Urinary bladder (tissue), 4 donors: ENCODE data around the gene SYPL1. TPM values are rescaled to one million over a fixed set of nuclear protein-coding genes. Genes with fewer than 3 reads are reported as not detected.
"Not testable (repeated sequence)": the region's sequence is repeated elsewhere in the genome, so short reads cannot be mapped to it uniquely, and the experiment has no call there.

Source experiments
- DNase-seq: peaks from one replicate; pipeline ENCODE4 v3.0.0-alpha.2; 2015; ENCODE audit errors: extremely low spot score
- H3K27ac ChIP-seq: one replicate; pipeline ENCODE4 v1.5.1; 2013; ENCODE audit warnings: low read depth, mild to moderate bottlenecking, moderate library complexity
- H3K36me3 ChIP-seq: one replicate; pipeline ENCODE4 v1.6.1; 2013; ENCODE audit warnings: mild to moderate bottlenecking, moderate library complexity; ENCODE audit not compliant: insufficient read depth
- H3K4me1 ChIP-seq: one replicate; pipeline ENCODE4 v1.6.1; 2013; ENCODE audit warnings: mild to moderate bottlenecking, moderate library complexity; ENCODE audit not compliant: insufficient read depth
- H3K4me3 ChIP-seq: one replicate; pipeline ENCODE4 v1.5.1; 2013; ENCODE audit warnings: low read depth, low read length
- WGBS: extraction: QIAGEN DNeasy Blood & Tissue Kit; methylation state at CpG from one replicate; pipeline ENCODE4 v1.1.7; 2013; 5-methylcytosine and 5-hydroxymethylcytosine counted together
- polyA plus RNA-seq: library from polyadenylated mRNA; stranded (reverse); fragments of 200-250 nt; gene quantifications from one replicate; pipeline ENCODE4 v1.2.3, GENCODE V29; 2013
- total RNA-seq: library from RNA; depleted of rRNA; stranded (reverse); fragments of >200 nt; gene quantifications from one replicate; pipeline ENCODE4 v1.2.3, GENCODE V29; 2014
- donor health status: healthy with polysubstance abuse.
- donor health status: healthy.

SYPL1 gene
- 113 TPM for total RNA-seq
- 133 TPM for polyA plus RNA-seq

DNA sequence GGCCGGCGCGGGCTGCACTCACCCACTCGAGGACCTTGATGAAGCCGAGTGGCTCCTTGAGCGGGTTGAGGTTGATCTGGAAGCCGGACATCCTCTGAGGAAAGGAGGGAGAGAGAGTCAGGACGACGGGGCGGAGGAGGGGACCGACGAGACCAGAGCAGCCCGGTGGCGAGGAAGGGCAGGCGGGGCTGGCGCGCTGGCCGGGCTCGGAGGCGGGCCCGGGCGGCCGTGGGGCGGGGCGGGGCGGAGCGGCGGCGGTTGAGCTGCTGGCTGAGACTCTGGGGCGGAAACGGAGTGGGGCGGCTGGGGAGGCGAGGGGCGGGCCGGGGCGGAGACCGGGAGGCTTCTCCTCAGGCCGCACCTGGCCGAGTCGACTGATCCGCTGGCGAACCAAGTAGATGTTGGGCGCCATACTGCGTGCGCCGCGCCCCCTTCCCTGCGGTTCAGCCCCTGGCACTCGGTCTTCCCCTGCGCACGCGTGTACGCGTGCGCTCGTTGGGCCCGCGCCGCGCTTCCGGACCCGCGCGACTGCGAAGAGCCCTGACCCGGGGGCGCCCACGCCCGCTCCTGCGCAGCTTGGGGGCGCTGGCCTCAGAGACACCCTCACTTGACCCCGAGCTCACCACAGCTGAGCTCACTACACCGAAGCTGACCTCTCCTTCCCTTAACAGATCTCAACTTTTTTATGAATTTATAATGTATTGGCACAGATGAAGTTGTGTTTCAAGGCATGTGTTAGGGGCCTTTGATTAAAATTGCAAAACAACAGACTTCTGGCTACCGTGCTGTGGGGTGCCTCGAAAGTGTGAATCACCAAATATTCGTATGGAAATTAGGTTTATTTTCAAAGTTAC lies at the start of gene SYPL1:
Gene SYPL1, minus strand, starts transcription at position 195 of the 854 bp plus-strand sequence. Its CDS starts 104 bp downstream, at position 91.
- Histone ChIP-seq H3K36me3 (no peaks in the 10 kb centered on the region), H3K27ac (peak within 1 kb of the TSS; percentile 100), H3K4me3 (peak within 1 kb of the TSS; percentile 93), H3K4me1 (peaks cover 1% of the 10 kb centered on the region)
- 1% methylated on average over 76 of the region's 76 CpGs for WGBS
- peak; percentile 69 for DNase-seq

DNA sequence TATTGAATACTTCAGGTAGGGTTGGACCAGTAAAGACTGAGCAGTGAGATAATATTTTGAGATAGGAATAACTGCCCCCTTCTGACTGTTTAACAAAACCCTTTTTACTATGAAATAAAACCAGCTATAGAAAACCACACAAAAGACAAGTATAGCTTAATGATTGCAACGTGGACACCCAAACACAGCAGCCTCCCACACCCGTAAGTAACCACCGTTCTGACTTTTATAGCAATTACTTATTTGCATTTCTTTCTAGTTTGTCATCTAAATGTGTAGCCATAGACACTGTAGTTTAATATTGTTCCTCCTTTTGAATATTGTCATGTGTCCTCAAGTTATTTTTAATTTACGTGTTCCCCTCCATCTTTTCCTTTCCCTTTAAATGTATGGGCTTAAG lies 42.9 kb upstream of the SYPL1 start:
- no peak overlapping the region for H3K4me3 ChIP-seq
- no peaks in the 10 kb centered on the region for H3K4me1 ChIP-seq
- DNase-seq, result no peak
- no peak overlapping the region for H3K27ac ChIP-seq
- H3K36me3 ChIP-seq, result no peaks in the 10 kb centered on the region
- WGBS, result 74% methylated on average over 4 of the region's 4 CpGs

DNA sequence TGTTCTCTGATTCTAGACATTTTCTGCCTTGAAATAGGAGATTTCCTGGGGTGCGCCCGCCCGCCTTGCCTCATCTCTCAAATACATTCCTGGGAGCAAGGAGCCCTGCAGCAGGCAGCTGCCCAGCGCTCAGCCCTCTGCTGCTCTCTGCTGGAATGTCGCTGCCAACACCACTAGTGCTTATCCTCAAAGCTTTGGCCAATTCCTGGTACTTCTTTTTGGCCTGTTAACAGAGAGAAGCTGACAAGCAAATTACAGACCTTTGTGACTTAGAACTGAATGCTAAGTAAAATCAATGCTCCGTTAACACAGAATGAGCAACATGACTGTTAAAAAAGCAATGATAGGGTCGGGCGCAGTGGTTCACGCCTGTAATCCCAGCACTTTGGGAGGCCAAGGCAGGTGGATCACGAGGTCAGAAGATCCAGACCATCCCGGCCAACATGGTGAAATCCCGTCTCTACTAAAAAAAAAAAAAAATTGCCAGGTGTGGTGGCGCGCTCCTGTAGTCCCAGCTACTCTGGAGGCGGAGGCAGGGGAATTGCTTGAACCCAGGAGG lies 41.9 kb upstream of the SYPL1 start:
- Histone ChIP-seq H3K27ac (no peak overlapping the region), H3K4me1 (no peaks in the 10 kb centered on the region), H3K36me3 (no peaks in the 10 kb centered on the region), H3K4me3 (no peak overlapping the region)
- 52% methylated on average over 15 of the region's 15 CpGs for WGBS
- DNase-seq, result peak; percentile 42

DNA sequence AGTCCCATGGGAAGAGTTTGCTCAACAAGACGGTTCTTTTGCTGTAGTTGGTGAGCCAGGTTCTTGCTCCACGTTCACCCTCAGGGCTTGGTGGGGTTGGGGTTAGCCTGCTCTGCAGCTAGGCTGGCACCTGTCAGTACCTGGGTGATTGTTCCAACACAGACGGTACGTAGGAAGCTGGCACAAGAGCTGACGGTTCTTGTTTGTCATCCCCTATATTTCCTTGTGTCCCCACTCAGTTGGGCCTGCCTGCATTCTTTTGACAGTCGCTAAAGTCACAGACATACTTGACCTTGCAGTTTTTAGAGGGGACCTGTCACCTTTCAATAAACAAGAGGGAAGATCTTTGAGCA lies 40.2 kb upstream of the SYPL1 start:
- WGBS, result 76% methylated on average over 6 of the region's 6 CpGs
- no peaks in the 10 kb centered on the region for H3K36me3 ChIP-seq
- no peak overlapping the region for H3K4me3 ChIP-seq
- DNase-seq, result no peak
- no peaks in the 10 kb centered on the region for H3K4me1 ChIP-seq
- H3K27ac ChIP-seq, result no peak overlapping the region

DNA sequence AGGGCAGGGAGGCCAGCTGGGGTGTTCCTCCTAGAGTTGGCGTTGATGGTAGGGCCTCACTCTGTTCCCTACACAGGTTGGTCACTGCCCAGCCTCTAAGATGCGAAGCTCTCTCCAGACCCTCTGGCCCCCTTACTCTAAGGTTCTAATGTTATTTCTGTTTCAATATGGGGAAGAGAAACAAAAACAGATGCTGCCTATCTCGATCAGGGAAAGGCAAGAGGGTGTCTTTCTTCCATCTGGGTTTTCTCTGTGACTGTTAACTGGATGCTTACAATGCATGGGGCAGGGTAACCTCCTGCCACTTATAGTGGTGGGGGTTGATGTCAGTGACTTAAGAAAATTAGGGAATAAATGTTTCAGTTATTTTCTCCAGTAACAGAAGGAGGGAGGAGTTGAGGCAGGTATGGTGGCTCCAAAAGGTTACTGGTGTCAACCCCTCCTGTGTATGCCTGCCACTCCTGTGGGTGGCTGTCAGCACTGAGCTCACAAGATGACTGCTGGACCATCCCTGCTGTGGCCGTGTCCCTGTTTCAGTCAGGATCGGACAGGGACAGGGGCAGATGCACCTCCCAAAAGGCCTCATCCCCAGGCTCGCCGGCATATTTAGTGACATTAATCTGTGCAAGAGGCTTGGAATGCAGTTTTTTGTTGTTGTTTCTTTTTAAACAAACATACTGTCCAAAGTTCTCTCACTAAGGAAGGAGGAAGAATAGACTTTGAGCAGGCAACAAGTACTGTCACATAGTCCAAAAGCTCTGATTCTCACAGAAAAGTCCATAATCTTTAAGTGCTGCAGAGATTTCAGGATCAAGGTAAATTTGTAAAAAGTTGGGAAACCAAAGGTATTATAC lies 39.6 kb upstream of the SYPL1 start:
- no peak for DNase-seq
- no peaks in the 10 kb centered on the region for H3K36me3 ChIP-seq
- H3K4me3 ChIP-seq, result no peak overlapping the region
- 80% methylated on average over 7 of the region's 7 CpGs for WGBS
- H3K4me1 ChIP-seq, result no peaks in the 10 kb centered on the region
- no peak overlapping the region for H3K27ac ChIP-seq

DNA sequence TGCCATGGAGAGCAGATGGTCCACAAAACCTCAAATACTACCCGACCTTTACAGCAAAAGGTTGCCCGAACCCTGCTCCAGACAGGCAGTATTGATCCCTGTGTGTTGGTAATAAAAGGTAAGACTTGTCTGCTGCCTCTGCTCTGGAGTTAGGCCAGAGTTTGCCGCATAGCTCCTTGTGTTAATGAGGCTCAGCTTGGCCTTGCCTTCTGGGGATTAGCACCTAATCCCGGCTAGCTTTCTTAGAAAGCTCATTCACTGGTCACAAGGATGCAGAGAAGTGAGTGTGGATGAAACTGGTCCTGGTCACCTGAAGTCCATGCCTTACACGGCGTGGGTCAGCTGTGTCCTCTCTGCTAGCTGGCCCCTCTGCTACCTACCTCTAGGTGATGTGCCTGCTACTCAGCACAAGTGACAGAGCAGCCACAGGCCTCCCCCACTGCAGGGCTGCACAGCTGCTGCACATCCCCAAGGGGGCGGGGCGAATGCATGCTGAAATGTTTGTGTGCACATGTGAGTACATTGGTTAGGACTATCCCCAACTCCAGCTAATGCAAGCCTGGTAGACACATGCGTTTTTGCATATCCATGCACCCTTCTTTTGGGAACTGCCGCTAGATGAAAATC lies 31.7 kb upstream of the SYPL1 start:
- Histone ChIP-seq H3K27ac (no peak overlapping the region), H3K4me1 (no peaks in the 10 kb centered on the region), H3K36me3 (no peaks in the 10 kb centered on the region), H3K4me3 (no peak overlapping the region)
- no peak for DNase-seq
- 91% methylated on average over 10 of the region's 10 CpGs for WGBS

DNA sequence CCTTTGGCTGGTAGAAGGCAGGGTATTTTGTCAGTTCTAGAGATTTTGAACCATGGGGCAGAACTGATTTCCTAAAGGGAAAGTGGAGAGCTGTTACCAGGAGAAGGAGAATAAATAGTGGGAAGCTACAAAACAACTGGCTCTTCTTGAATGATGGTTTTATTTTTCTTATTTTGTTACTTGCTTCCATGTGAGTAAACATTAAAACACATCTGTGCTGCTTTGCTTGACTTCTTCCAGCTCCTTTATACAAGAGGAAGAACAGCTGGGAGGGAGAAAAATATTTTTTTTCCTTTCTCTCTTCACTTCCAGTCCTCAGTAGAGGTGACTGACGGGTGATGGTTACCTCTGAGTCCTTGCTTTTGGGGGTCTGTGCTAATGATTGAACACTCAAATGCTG lies 30.0 kb upstream of the SYPL1 start:
- Histone ChIP-seq H3K27ac (no peak overlapping the region), H3K4me1 (no peaks in the 10 kb centered on the region), H3K36me3 (no peaks in the 10 kb centered on the region), H3K4me3 (no peak overlapping the region)
- no peak for DNase-seq
- 78% methylated on average over 1 of the region's 1 CpG for WGBS

DNA sequence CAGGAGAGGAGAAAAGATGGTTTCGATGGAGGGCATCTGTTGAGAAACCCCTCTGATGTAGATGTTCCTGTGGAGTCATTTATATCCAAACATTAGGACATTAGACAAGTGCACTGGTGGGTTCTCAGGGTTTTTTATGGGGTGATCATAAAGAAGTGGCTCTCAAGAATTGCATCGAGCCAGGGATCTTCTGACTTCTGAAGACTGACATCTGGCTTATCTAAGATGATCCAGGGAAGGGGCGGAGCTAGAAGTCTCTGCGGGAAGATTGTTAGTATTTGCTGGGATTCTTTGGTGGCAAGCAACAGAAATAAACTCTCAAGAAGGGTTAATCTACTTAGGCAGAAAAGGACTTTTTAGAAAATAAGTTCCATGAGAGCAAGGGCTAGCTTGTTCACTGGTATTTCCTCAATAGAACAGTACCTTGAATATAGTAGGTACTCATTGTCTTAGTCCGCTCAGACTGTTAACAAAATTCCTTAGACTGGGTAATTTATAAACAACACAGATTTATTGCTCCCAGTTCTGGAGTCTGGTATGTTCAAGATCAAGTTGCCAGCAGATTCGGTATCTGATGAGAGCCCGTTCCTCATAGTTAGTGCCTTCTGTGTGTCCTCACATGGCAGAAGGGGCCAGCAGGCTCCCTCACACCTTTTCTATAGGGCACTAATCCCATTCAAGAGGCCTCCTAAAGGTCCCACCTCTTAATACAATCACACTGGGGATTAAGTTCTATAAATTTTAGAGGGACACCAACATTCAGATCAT lies 28.5 kb upstream of the SYPL1 start:
- no peaks in the 10 kb centered on the region for H3K36me3 ChIP-seq
- DNase-seq, result no peak
- H3K27ac ChIP-seq, result no peak overlapping the region
- H3K4me1 ChIP-seq, result no peaks in the 10 kb centered on the region
- H3K4me3 ChIP-seq, result no peak overlapping the region
- WGBS, result 50% methylated on average over 7 of the region's 7 CpGs

DNA sequence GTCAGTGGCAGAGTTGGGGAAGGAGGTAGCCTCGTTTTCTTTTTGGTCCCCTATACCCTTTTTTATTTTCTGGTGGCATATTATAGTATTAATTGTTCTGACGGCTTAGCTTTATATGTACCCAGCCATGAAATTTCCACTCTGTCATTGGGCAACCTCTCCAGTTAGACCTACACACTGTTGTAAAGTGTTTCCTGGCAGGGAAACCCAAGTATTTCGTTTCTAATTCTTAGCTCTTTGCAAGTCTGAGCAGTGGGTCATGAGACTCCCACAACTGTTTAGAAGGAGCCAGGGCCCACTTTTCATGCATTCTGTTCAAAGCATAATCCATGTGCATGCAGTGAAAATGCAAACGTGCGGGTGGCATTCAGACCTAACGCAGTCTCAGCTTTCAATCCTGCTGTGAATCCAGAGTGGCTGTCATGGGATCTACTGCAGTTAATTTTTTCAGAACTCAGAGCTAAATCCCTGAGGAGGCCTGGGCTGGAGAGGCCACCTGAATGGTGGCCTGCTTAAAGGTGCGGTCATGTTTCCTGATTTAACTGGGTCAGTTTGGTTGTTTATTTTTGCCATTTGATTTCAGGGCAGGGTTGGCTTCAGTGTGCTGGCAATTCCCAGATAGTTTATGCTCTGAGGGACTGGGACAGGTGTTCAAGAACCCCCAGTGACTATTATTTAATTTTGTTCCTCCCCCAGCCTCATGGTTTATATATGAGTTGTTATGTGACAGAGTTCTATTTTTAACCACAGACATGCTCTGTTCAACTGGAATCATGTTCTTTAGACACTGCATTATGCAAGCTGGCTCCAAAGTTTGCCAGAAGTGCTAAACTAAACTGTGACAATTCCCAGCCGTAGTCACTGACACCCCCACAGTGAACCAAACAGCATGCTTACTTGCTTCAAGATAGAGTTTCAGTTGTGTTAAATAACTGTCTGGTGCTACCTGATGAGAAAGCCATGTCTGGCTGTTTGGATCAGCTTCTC lies 27.4 kb upstream of the SYPL1 start:
- Histone ChIP-seq H3K27ac (no peak overlapping the region), H3K4me1 (no peaks in the 10 kb centered on the region), H3K36me3 (no peaks in the 10 kb centered on the region), H3K4me3 (no peak overlapping the region)
- 51% methylated on average over 8 of the region's 8 CpGs for WGBS
- DNase-seq, result no peak

DNA sequence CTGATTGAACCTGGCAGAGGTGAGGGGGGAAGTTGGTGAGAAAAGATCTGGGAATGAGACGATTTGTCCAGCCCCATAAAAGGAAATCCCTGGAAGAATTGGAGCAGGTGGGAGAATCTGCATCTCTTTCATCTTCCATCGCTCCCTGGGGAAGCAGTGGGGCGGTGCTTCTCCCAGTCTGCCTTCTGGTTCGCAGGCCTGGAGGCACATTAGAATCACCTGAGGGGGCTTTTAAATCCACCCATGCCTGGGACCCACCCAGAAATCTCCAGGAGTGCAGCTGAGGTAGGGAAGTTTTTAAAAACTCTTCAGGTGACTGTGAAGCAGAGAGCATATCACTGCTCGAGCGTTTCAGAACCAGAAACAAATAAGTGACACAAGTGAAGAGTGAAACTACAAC lies 26.7 kb upstream of the SYPL1 start:
- Histone ChIP-seq H3K27ac (no peak overlapping the region), H3K36me3 (no peaks in the 10 kb centered on the region), H3K4me3 (no peak overlapping the region), H3K4me1 (no peaks in the 10 kb centered on the region)
- WGBS, result 92% methylated on average over 6 of the region's 6 CpGs
- no peak for DNase-seq

DNA sequence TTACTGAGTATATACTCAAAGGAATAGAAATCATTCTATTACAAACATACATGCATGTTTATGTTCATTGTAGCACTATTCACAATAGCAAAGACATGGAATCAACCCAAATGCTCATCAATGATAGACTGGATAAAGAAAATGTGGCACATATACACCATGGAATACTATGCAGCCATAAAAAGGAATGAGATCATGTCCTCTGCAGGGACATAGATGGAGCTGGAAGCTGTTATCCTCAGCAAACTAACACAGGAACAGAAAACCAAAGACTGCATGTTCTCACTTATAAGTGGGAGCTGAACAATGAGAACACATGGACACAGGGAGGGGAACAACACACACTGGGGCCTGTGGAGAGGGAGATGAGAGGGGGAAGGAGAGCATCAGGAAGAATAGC lies 26.1 kb upstream of the SYPL1 start:
- not testable (repeated sequence) for H3K36me3 ChIP-seq, H3K4me3 ChIP-seq, DNase-seq, H3K4me1 ChIP-seq, H3K27ac ChIP-seq

DNA sequence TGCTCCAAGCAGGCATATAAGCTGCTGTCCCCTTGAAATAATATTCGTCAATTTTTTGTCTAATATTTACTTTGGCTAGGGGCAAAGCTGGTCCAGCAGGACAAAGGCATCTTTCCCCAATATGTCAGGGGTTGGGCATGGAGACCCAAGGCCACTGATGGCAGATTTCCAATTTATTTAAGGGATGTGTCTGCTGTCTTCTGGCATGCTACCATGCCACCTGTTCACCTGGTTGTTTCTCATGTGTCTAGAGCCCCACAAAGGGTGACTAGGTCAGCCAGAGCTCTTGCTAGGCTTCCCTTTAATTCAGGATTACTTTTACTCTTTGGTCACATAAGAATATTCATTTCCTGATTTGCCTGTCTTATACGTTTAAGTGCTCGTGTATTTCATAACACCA lies 22.1 kb upstream of the SYPL1 start:
- H3K4me3 ChIP-seq, result no peak overlapping the region
- H3K36me3 ChIP-seq, result no peaks in the 10 kb centered on the region
- no peak overlapping the region for H3K27ac ChIP-seq
- no peak for DNase-seq
- 90% methylated on average over 3 of the region's 3 CpGs for WGBS
- H3K4me1 ChIP-seq, result no peaks in the 10 kb centered on the region
